NCI-H2196 treated with DMSO at 0.1 percent for 48 hours (cell line): Measurements from ENCODE around the gene CAPN10.

ENCODE experiments used
- DNase-seq: peaks from one replicate; lab custom pipeline; 2025; ENCODE audit not compliant: unreplicated experiment; lab: John Stamatoyannopoulos, UW

CAPN10 gene

DNA sequence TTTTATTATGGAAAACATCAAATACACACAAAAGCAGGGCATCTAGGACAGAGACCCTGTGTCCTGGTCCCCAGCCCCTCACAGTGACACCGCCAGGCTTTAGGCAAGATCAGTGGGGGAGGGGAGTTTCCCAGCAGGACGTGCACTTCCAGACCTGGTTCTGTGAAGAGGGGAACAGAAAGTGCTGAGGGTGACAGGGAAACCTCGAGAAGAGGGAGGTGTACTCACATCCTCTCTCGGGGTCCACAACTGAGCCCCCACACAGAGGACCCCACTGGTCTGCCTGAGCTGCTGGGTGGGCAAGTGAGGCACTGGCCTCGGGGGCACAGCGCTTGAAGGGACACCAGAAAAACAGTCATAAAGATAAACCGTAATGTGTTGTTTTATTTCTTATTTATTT lies 34.3 kb downstream of the CAPN10 start:
- no peak for DNase-seq

DNA sequence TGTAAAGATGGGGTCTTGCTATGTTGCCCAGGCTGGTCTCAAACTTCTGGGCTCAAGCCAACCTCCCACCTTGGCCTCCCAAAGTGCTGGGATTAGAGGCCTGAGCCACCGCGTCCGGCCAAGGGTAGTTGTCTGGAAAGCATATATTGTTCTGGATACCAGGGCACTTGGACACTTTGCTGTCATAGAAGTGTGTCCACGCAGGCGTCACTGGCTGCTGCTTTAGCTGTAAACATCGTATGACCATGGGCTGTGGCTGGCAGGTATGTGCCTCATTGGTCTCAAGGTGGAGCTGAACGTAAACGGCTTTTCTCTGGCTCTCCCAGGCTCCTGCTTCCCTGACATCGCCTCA lies 35.5 kb downstream of the CAPN10 start:
- no peak for DNase-seq

DNA sequence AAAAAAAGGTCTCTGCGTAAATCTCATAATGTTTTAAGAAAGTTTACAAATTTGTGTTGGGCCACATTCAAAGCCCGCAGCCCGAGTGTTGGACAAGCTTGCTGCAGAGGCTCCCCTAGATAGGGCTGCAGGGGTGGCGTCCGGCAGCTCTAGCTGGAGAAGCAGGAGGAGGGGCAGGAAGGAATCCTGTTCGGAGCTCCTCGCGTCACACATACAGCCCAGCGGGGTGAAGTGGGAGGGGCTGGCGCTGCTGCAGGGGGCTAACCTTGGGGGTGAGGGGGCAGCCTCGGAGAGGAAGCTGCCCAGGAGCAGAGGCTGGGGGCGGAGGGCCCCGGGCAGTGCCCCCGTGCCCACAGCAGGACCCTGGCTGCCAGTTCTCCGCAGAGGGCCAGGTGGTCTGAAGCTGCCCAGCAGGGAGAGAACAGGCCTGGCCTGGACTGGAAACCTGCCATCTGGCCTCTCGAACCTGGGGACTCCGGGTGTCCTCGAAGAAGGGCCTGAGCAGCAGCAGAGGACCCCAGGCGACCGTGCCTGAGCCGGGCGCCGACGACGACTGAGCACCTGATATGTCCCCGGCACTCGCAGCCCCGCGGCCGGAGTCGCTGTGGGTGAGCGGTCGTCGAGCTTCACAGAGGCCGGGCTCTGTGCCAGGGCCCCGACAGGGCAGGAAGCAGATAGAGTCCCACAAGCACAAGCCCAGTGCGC lies 36.1 kb downstream of the CAPN10 start:
- no peak for DNase-seq

DNA sequence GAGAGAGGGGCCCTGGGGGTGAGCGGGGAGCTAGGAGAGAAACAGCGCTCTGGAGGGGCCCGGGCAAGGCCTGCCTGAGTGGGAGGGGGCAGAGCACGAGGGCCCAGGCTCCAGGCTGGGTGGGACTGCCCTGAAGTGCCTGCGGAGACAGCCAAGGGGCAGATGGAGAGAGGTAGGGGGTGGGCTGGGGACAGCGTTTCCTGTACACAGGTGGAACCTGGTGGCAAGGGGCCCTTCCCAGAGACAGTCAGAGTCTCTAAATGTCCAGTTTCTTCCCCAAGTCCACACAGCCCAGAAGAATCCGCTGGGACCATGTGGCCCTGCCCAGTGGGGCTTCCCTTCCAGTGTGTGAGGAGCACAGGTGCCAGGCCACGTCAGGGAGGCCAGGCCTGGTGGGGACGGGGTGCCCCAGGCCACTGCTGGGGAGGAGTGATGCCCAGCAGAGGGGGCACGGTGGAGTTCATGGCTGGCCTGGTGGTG lies 37.0 kb downstream of the CAPN10 start:
- DNase-seq, result no peak

DNA sequence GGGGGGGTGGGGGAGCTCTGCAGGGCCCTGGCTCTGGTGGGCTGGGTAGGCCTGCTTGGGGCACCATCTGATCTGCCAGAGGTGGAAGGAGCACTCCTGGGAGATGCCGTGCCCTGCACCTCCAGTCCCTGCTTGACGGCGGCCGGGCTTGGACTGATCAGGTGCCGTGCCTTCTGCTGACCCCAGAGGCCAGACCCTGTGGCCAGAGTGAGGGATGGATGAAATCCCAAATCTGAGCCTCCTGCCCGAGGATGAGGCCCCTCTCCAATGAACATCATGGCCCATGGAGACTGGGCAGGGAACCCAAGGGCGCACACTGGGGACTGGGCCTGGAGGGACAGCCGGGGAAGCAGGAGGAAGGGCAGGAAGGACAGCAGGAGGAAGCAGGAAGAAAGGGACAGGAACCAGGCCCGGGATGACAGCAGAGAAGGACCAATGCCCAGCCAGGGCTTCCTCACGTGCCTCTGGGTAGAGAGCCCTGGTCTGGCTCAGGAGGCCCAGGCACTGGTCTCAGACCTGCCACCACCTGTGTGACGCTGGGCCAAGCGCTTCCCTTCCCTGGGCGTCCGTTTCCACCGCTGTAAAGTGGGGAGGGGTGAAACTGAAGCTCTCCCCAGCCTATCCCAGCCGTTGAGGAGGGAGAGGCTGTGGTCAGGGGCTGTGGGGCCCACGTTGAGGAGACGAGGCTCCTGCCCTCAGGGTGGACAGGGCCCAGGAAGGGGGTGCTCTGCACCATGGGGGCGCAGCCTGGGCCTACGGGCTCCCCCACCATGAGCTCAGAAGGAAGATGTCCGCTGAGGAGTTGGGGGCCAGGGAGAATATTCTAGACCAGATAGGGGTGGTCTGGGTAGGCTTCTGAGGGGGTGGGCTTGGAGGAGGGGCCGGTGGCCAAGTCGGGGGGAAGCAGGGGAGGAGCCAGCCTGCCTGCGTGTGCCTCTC lies 37.7 kb downstream of the CAPN10 start:
- DNase-seq, result no peak

DNA sequence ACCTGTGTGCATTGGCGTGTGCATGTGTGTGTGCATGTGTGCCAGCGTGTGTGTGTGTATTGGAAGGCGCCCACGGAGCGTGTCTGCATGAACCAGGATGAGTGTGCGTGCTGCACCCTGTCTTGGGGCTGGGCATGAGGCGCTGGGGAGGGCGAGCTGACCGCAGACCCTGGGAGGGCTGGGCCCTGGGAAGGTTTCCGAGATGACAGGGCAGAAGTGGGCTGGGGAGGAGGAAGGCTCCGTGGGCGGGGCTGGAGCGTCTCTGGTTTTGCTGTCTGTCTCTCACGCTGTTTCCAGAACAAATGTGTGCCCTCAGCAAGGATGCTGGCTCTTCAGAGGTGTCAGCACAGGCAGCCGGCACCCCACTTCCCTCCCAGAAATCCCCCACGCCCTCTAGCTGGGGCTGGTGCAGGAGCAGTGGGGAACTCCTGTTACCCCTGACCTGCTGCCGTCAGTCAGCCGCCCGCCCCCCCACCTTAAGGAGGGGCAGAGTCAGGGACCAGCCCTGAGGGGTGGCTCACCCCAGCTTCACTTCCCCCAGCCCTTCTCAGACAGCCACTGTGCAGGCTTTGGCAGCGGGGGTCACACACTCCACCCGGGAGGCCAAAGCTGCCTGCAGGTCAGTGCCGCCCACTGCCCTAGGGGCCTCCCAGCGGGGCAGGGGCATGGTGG lies 38.6 kb downstream of the CAPN10 start, which contains the start of gene GPR35:
Gene GPR35 (plus strand): TSS at position 531 of the 672 bp plus-strand sequence. CDS start 4,473 bp downstream, outside the sequence.
- no peak for DNase-seq

DNA sequence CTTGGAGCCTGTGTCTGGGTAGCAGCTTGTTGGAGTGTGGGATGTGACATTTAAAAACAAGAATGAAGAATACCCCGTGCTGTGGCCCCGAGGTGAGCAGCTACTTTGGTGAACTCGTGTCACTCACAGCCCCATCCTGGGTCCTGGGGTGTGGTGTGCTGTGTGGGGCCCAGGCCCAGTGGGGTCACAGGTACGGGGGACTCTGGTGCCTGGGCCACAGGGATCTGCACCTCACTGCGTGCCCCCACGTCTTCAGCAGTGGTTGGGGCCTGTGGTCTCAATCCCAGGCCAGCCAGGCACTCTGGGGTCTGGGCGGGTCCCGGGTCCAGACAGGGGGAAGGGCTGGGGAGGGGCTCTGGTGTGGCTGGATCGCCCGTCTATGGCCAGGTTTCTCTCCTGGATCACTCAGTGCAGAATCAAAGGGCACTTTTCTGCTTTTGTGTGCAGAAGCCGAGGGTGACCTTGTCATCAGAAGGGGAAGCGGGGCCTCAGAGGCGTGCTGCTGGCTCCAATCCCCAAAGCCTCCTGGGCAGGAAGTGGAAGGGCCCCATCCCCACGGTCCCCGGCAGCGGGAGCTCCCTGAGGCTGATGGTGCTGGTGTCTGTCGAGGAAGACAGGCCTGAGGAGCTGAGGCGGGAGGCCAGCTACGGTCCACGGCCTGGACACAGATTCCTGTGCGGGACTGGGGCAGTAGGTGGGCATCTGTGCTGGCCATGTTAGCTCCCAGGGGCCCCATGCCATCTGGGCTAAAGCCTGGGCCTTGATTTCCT lies 40.2 kb downstream of the CAPN10 start:
- no peak for DNase-seq

DNA sequence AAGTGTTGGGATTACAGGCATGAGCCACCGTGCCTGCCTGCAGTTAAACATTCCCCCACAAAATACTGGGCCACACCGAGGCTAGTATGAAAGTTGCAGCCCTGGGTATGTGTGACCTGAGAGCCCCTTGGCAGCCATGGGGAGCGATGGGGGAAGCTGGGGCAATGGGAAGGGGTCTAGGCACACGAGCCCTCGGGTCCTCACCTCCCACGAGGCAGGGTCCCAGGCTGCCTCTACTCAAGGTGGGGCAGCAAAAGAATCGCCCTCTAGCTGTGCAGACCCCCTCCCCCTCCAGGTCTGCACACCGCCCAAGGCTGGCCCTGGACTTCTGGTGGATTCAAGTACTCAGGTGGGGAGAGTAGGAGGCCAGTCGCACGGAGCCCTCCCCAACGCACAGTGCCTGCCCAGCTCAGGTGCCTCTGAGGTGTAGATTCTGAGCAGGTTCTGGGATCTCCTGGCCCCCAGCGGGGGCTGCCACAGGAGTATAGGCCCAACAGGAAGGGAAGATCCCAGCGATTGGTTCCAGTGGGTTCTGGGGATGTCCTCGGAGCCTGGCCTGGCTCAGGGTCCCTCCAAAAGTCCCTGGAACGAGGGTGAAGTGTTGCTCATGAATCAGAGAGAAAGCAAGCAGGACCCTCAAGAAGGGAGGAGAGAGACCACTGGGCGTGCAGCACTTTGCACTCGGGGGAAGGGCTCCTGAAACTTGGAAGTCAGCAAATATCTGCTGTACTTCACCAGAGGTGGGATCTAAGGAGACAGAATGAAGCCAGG lies 41.4 kb downstream of the CAPN10 start:
- no peak for DNase-seq

DNA sequence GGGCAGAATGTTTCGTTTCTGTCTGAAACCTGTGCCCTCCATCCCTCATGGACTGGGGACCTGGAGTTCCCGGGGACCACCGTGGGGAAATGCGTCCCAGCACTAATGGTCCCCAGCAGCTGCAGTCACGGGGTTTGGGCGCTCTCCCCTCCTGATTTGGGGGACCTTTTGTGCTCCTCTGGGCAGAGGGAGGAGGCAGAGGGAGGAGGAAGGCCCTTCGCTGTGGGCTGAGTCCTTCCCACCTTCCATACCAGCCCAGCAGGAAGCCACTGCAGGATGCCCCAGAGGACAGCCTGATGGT lies 41.9 kb downstream of the CAPN10 start:
- no peak for DNase-seq

DNA sequence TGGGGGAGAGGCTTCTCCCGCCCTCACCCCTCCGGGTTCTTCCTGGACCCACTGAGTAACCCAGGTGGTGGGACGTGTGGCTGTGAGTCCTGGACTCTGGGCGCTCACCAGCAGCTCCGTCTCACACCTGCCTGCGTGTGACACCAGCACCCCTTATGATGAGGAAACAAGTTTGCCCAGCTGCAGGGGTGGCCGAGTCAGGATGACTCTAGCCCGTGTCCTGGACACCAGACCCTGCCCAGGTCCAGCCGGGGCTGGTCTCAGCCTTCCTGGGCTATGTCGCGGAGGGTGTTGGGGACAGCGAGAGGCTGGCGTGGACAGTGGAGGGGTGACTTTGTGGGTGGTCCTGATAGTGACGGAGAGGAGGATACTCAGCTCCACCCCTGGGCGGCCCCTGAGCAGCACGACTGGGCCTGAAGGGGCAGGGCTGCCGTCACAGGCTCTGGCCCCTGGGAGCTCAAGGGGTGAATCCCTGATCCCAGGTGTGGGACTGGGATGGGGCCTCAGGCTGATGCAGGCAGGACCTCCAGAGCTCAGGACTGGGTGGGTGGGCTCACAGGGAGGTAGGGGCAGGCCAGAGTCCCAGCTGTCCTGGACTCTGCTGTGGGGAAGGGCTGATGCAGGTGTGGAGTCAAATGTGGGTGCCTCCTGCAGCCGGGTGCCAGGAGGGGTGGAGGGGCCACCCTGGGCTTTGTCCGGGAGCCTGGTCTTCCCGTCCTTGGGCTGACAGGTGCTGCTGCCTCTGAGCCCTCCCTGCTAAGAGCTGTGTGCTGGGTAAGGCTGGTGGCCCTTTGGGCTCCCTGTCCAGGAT lies 42.5 kb downstream of the CAPN10 start:
- no peak for DNase-seq

DNA sequence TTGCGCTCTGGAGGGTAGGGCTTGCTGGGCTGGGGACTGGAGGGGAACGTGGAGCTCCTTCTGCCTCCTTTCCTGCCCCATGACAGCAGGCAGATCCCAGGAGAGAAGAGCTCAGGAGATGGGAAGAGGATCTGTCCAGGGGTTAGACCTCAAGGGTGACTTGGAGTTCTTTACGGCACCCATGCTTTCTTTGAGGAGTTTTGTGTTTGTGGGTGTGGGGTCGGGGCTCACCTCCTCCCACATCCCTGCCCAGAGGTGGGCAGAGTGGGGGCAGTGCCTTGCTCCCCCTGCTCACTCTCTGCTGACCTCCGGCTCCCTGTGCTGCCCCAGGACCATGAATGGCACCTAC lies 43.1 kb downstream of the CAPN10 start:
- no peak for DNase-seq

DNA sequence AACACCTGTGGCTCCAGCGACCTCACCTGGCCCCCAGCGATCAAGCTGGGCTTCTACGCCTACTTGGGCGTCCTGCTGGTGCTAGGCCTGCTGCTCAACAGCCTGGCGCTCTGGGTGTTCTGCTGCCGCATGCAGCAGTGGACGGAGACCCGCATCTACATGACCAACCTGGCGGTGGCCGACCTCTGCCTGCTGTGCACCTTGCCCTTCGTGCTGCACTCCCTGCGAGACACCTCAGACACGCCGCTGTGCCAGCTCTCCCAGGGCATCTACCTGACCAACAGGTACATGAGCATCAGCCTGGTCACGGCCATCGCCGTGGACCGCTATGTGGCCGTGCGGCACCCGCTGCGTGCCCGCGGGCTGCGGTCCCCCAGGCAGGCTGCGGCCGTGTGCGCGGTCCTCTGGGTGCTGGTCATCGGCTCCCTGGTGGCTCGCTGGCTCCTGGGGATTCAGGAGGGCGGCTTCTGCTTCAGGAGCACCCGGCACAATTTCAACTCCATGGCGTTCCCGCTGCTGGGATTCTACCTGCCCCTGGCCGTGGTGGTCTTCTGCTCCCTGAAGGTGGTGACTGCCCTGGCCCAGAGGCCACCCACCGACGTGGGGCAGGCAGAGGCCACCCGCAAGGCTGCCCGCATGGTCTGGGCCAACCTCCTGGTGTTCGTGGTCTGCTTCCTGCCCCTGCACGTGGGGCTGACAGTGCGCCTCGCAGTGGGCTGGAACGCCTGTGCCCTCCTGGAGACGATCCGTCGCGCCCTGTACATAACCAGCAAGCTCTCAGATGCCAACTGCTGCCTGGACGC lies 43.6 kb downstream of the CAPN10 start:
- DNase-seq, result no peak

DNA sequence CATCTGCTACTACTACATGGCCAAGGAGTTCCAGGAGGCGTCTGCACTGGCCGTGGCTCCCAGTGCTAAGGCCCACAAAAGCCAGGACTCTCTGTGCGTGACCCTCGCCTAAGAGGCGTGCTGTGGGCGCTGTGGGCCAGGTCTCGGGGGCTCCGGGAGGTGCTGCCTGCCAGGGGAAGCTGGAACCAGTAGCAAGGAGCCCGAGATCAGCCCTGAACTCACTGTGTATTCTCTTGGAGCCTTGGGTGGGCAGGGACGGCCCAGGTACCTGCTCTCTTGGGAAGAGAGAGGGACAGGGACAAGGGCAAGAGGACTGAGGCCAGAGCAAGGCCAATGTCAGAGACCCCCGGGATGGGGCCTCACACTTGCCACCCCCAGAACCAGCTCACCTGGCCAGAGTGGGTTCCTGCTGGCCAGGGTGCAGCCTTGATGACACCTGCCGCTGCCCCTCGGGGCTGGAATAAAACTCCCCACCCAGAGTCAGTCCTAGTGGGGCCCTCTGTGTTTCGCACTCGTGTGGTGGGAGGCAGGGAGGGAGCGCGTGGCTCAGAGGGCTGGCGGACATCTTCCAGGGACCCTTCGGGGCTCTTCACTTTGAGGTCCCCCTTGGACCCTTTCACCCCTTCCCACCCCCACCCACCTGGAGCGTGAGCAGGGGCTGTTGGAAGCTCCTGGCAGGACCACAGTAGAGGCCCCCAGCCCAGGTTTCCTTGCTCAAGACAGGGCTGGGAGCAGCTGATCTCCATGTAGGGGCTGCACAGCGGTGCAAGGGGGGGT lies 44.4 kb downstream of the CAPN10 start:
- DNase-seq, result no peak

DNA sequence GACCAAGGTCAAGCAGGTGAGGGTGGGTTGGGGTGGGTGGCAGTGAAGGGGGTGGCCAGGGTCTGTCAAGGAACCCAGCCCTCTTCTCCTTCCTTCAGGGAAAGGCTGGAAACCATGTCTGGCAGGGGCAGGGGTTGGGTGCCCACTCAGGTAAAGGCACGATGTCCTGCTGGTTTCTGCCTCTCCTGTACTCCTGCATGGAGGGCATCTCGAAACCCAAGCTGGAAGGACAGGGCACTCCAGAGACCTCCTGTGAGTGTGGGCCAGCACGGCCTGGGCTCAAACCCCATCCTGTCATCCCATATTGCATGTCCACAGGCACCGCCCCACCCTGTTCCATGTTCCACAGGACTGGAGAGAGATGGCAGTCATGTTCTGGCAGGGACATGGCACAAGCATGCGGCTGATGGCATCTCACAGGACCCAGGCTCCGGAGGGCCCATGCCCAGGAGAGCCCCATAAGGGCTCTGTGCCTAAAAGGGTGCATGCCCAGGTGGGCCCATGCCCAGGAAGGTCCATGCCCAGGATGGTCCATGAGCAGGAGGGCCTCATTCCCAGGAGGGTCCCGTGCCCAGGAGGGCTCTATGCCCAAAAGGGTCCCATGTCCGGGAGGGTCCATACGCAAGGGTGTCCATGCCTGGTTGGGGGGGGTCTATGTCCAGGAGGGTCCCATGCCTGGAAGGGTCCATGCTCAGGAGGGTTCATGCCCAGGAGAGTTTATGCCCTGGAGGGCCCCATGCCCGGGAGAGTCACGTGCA lies 45.2 kb downstream of the CAPN10 start:
- DNase-seq, result no peak

DNA sequence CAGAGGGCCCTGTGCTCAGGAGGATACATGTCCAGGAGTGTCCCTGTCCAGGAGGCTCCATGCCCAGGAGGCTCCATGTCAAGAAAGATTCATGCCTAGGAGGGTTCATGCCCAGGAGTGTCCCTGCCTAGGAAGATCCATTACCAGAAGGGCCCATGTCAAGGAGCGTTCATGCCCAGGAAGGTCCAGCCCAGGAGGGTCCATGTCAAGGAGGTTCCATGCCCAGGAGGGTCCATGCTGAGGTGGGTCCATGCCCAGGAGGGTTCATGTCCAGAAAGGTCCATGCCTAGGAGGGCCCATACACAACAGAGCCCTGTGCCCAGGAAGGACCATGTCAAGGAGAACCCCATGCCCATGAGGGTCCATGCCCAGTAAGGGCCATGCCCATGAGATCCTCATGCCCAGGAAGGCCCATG lies 45.8 kb downstream of the CAPN10 start:
- no peak for DNase-seq

DNA sequence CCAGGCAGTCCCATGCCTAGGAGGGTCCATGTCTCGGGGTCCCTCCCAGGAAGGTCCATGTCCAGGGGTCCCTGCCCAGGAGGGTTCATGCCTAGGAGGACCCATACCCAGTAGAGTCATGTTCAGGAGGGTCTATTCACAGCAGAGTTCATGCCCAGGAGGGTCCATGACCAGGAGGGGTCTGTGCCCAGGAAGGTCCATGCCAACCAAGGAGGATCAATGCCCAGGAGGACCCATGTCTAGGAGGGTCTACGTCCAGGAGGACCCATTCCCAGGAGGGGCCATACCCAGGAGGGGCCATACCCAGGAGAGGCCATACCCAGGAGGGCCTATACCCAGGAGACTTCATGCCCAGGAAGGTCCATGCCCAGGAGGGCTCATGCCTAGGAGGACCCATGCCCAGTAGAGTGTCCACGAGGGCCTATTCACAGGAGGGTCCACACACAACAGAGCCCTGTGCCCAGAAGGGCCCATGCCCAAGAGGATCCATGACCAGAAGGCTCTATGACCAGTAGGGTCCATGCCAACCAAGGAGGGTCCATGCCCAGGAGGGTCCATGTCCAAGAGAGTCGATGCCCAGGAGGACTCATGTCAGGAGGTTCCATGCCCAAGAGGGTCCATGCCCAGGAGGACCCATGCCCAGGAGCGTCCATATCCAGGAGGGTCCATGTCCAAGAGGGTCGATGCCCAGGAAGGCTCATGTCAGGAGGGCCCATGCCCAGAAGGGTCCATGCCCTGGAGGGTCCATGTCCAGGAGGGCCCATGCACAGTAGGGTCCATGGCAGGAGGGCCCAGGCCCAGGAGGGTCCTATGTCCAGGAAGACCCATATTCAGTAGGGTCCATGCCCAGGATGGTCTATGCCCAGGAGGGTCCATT lies 48.8 kb downstream of the CAPN10 start:
- no peak for DNase-seq
